MM.1S (cell line): Measurements from ENCODE around the gene POLD3.

Source experiments
- DNase-seq: peaks from one replicate; pipeline ENCODE4 v3.0.0-alpha.2; 2015
- H2AFZ ChIP-seq: fragments of 300-600 bp; sonication (generic); 2 replicates; pipeline ENCODE4 v1.6.0; 2016; ENCODE audit warnings: antibody characterized with exemption, low read length
- H3F3A ChIP-seq: fragments of 300-600 bp; sonication (generic); 2 replicates; pipeline ENCODE4 v1.6.1; 2016; ENCODE audit warnings: mild to moderate bottlenecking, antibody characterized with exemption, low read length, moderate library complexity, mixed read lengths; ENCODE audit not compliant: insufficient read depth
- H3K27ac ChIP-seq: fragments of 300-600 bp; sonication (generic); 2 replicates; pipeline ENCODE4 v1.5.1; 2016; ENCODE audit warnings: mild to moderate bottlenecking, low read length
- H3K27me3 ChIP-seq: fragments of 300-600 bp; sonication (generic); replicated peaks from 2 replicates; pipeline ENCODE4 v1.6.0; 2016; ENCODE audit warnings: low read length; ENCODE audit not compliant: insufficient read depth
- H3K36me3 ChIP-seq: fragments of 300-600 bp; sonication (generic); replicated peaks from 2 replicates; pipeline ENCODE4 v1.6.1; 2016; ENCODE audit warnings: mild to moderate bottlenecking, low read length, mixed read lengths; ENCODE audit not compliant: insufficient read depth
- H3K4me1 ChIP-seq: fragments of 300-600 bp; sonication (generic); 2 replicates; pipeline ENCODE4 v1.6.1; 2016; ENCODE audit warnings: low read length, mixed read lengths
- H3K4me2 ChIP-seq: fragments of 300-600 bp; sonication (generic); 2 replicates; pipeline ENCODE4 v1.6.0; 2016; ENCODE audit warnings: low read depth, low read length
- H3K4me3 ChIP-seq: fragments of 300-600 bp; sonication (generic); 2 replicates; pipeline ENCODE4 v1.5.1; 2016; ENCODE audit warnings: low read length, mixed read lengths
- H3K79me2 ChIP-seq: fragments of 300-600 bp; sonication (generic); 2 replicates; pipeline ENCODE4 v1.6.1; 2016; ENCODE audit warnings: mixed run types, low read length, mixed read lengths
- H3K9ac ChIP-seq: fragments of 300-600 bp; sonication (generic); 2 replicates; pipeline ENCODE4 v1.6.1; 2016; ENCODE audit warnings: low read length, mixed read lengths
- H3K9me2 ChIP-seq: fragments of 300-600 bp; sonication (generic); replicated peaks from 2 replicates; pipeline ENCODE4 v1.6.1; 2016; ENCODE audit warnings: mild to moderate bottlenecking, low read length, mixed read lengths; ENCODE audit not compliant: insufficient read depth
- H3K9me3 ChIP-seq: fragments of 300-600 bp; sonication (generic); replicated peaks from 2 replicates; pipeline ENCODE4 v1.6.1; 2016; ENCODE audit warnings: mild to moderate bottlenecking, low read length, mixed read lengths; ENCODE audit not compliant: insufficient read depth
- H4K20me1 ChIP-seq: fragments of 300-600 bp; sonication (generic); 2 replicates; pipeline ENCODE4 v1.6.1; 2016; ENCODE audit warnings: mild to moderate bottlenecking, low read length, moderate library complexity, mixed read lengths; ENCODE audit not compliant: insufficient read depth
- CTCF ChIP-seq: fragments of 300-600 bp; sonication (generic); IDR thresholded peaks from 2 replicates; pipeline ENCODE4 v1.5.1; 2016; ENCODE audit warnings: antibody characterized with exemption, low read length, mixed read lengths
- EZH2 ChIP-seq: fragments of 300-600 bp; sonication (generic); optimal IDR thresholded peaks from 2 replicates; pipeline ENCODE3; 2017; ENCODE audit warnings: low read depth, mild to moderate bottlenecking, antibody characterized with exemption, low read length, mixed read lengths
- EZH2phosphoT487 ChIP-seq: fragments of 300-600 bp; sonication (generic); IDR thresholded peaks from 2 replicates; pipeline ENCODE4 v1.6.1; 2018; ENCODE audit warnings: antibody characterized with exemption, low read length

POLD3 gene

GRCh38 chr11:74644081-74644480 lies 51.7 kb downstream of the POLD3 start:
- no peaks in the 10 kb centered on the region for H3F3A ChIP-seq
- no peak overlapping the region for H2AFZ ChIP-seq
- H3K4me2 ChIP-seq: no peak overlapping the region
- no peak overlapping the region for H3K27ac ChIP-seq
- H4K20me1 ChIP-seq: no peaks in the 10 kb centered on the region
- no peaks in the 10 kb centered on the region for H3K9me3 ChIP-seq
- no peaks in the 10 kb centered on the region for H3K79me2 ChIP-seq
- TF ChIP-seq EZH2phosphoT487 (no peak), CTCF (no peak), EZH2 (no peak)
- DNase-seq: no peak
- no peak overlapping the region for H3K9ac ChIP-seq
- no peaks in the 10 kb centered on the region for H3K27me3 ChIP-seq
- H3K9me2 ChIP-seq: no peaks in the 10 kb centered on the region
- peaks cover 6% of the 10 kb centered on the region; the same call in 1 of the 2 replicates for H3K36me3 ChIP-seq
- no peak overlapping the region for H3K4me3 ChIP-seq
- H3K4me1 ChIP-seq: no peaks in the 10 kb centered on the region

- H2AFZ ChIP-seq: no peak overlapping the region
- H3K36me3 ChIP-seq: no peaks in the 10 kb centered on the region; the same call in 1 of the 2 replicates
- no peaks in the 10 kb centered on the region for H4K20me1 ChIP-seq
- no peak for DNase-seq
- H3K4me2 ChIP-seq: no peak overlapping the region
- no peaks in the 10 kb centered on the region for H3K4me1 ChIP-seq
- H3K79me2 ChIP-seq: no peaks in the 10 kb centered on the region
- no peaks in the 10 kb centered on the region for H3F3A ChIP-seq
- H3K4me3 ChIP-seq: no peak overlapping the region
- H3K27me3 ChIP-seq: no peaks in the 10 kb centered on the region
- no peak for TF ChIP-seq CTCF
- H3K9ac ChIP-seq: no peak overlapping the region
- H3K9me3 ChIP-seq: no peaks in the 10 kb centered on the region
- no peak overlapping the region for H3K27ac ChIP-seq
- H3K9me2 ChIP-seq: no peaks in the 10 kb centered on the region
Measured at GRCh38 chr11:74646215-74646614, 53.8 kb downstream of the POLD3 start.

GRCh38 chr11:74646954-74647353 lies 54.6 kb downstream of the POLD3 start:
- Histone ChIP-seq H3K79me2 (no peaks in the 10 kb centered on the region), H4K20me1 (no peaks in the 10 kb centered on the region), H3F3A (no peaks in the 10 kb centered on the region), H3K27me3 (no peaks in the 10 kb centered on the region), H3K4me2 (no peak overlapping the region), H3K9ac (no peak overlapping the region), H3K27ac (no peak overlapping the region), H3K9me3 (no peaks in the 10 kb centered on the region), H3K4me3 (no peak overlapping the region), H2AFZ (no peak overlapping the region), H3K36me3 (no peaks in the 10 kb centered on the region; the same call in 1 of the 2 replicates), H3K4me1 (no peaks in the 10 kb centered on the region), H3K9me2 (no peaks in the 10 kb centered on the region)
- DNase-seq: no peak
- TF ChIP-seq CTCF (no peak), EZH2phosphoT487 (no peak), EZH2 (no peak)

- Histone ChIP-seq H3K36me3 (no peaks in the 10 kb centered on the region), H3F3A (no peaks in the 10 kb centered on the region), H3K79me2 (no peaks in the 10 kb centered on the region), H3K9me3 (no peaks in the 10 kb centered on the region), H3K4me1 (no peaks in the 10 kb centered on the region), H4K20me1 (no peaks in the 10 kb centered on the region), H3K9ac (no peak overlapping the region), H3K4me3 (no peak overlapping the region), H3K9me2 (no peaks in the 10 kb centered on the region), H3K27me3 (no peaks in the 10 kb centered on the region), H3K27ac (no peak overlapping the region), H2AFZ (no peak overlapping the region), H3K4me2 (no peak overlapping the region)
- TF ChIP-seq EZH2phosphoT487: no peak
- no peak for TF ChIP-seq EZH2
- no peak for TF ChIP-seq CTCF
- DNase-seq: no peak
Measured at GRCh38 chr11:74647404-74647803, 55.0 kb downstream of the POLD3 start.
